H54 (cell line): Measurements from ENCODE around the gene PIM1.
"Not testable (repeated sequence)": the region's sequence is repeated elsewhere in the genome, so short reads cannot be mapped to it uniquely, and the experiment has no call there.

ENCODE experiments used
- DNase-seq: peaks from one replicate; pipeline ENCODE4 v3.0.0; 2011; ENCODE audit warnings: low spot score, mixed read lengths; ENCODE audit not compliant: insufficient read length
- FAIRE-seq: peaks from 3 replicates; lab custom pipeline; 2011; peaks lifted over from hg19 to GRCh38; lab: Jason Lieb, UNC
- POLR2A ChIP-seq: IDR thresholded peaks from 2 replicates; pipeline ENCODE4 v1.6.1; 2011; ENCODE audit warnings: low read depth, mild to moderate bottlenecking, low read length

PIM1 gene

DNA sequence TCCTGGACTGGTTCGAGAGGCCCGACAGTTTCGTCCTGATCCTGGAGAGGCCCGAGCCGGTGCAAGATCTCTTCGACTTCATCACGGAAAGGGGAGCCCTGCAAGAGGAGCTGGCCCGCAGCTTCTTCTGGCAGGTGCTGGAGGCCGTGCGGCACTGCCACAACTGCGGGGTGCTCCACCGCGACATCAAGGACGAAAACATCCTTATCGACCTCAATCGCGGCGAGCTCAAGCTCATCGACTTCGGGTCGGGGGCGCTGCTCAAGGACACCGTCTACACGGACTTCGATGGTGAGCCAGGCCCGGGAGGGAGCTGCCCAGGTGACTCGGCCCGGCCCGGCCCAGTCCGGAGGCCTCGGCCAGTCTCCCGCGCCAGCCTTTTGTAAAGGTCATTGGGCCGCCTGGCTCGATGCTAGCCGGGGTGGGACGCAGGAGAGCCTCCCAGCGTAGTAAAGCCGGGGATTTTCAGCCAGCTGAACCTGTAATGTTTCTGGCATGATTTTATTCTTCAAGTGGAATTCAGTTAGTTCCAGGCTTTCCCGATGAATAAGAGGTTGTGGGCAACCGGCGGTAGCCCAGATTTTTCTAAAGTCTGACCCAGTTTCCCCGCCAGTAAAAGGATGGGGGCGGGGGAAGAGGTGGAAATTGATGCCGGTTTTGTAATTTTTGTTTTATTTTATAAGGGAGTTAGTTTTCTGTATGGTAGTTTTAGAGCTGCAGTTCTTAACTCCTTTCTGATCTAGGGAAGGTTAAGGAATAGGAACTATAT lies 1.4 kb downstream of the PIM1 start:
- DNase-seq (peak; percentile 24), FAIRE-seq (no peak)
- no peak for TF ChIP-seq POLR2A

DNA sequence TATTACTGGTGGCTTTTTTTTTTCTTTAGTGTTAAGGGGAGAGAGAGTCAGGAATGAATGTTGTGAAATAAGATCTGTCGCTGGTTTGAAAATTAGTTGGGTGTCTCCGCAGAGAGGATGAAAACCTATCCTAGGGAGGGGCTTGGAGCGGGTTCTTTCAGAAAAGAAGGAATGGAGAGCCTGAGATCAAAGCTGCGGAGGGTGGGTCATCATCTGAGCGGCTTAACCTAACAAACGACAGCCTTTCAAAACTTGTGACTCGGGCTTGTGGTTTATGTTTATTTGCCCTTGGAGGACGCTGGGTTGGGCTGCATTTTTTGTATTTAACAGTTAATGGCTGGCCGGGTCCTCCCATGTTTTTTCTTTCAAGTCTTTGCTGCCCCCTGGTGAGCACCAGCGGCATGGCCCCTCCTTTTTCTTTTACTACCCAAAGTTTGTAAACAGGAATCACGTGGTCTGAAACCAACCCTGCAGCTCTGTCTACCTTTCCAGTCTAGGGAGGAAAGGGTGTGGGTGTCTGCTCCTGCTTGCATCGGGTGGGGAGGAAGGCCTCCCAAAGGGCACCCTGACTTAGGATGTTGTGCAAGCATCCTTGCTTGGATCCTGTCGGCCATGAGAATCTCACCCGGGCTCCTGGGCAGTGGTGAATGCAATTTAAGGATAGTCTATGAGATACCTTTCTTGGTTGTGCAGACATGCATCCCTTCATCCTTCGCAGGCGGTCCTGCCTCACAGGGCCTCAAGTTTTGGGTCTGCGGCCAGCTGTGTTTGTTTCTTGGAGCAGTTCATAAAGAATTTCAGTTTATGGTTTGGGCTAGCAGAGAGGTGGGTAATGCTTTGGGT lies 2.2 kb downstream of the PIM1 start:
- TF ChIP-seq POLR2A: no peak
- FAIRE-seq: peak; percentile 95
- DNase-seq: peak; percentile 76

DNA sequence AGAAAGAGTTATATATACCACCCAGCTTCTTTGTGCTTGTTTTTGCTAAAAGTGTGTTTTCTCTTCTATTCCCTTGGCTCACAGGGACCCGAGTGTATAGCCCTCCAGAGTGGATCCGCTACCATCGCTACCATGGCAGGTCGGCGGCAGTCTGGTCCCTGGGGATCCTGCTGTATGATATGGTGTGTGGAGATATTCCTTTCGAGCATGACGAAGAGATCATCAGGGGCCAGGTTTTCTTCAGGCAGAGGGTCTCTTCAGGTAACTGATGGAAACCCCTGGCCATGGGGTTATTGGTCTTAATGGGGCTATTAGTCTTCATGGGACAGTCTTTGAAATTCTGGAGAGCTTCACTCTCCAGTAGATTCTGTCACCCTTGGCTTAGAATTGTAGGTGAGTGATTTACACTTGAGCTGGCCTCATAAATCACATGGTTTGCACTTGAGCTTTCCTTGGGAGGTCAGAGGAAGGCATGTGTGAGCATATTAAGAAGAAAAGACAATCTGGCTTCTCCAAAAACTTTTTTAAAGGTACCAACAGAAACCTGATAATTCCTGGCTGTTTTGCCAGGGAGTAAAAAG lies 3.0 kb downstream of the PIM1 start:
- no peak for DNase-seq
- FAIRE-seq: no peak
- no peak for TF ChIP-seq POLR2A

DNA sequence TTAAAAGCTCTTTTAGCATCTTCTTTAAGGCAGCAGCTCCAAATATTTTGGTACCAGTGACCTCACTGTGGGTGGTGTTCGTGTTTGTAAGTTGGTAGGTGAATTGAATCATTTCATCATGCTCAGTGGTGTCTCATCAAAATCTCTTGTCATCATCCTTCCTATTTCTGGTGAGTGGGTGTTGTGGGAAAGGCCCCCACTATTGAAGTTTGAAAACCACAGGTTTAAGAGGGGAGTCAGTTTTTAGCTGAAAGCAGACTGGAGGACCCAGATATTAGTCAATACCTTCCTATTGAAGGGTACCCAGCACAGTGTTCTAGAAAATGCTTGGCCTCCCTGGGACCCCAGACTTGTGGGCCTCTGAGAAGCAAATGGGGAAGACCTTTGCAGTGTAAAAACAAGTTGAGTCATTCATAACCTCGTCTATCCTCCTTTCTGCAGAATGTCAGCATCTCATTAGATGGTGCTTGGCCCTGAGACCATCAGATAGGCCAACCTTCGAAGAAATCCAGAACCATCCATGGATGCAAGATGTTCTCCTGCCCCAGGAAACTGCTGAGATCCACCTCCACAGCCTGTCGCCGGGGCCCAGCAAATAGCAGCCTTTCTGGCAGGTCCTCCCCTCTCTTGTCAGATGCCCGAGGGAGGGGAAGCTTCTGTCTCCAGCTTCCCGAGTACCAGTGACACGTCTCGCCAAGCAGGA lies 3.7 kb downstream of the PIM1 start:
- no peak for FAIRE-seq
- no peak for TF ChIP-seq POLR2A

DNA sequence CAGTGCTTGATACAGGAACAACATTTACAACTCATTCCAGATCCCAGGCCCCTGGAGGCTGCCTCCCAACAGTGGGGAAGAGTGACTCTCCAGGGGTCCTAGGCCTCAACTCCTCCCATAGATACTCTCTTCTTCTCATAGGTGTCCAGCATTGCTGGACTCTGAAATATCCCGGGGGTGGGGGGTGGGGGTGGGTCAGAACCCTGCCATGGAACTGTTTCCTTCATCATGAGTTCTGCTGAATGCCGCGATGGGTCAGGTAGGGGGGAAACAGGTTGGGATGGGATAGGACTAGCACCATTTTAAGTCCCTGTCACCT lies 4.2 kb downstream of the PIM1 start:
- DNase-seq: no peak
- TF ChIP-seq POLR2A: no peak

More for the DNA sequence above, 3.7 kb downstream of the PIM1 start:
- no peak for DNase-seq

DNA sequence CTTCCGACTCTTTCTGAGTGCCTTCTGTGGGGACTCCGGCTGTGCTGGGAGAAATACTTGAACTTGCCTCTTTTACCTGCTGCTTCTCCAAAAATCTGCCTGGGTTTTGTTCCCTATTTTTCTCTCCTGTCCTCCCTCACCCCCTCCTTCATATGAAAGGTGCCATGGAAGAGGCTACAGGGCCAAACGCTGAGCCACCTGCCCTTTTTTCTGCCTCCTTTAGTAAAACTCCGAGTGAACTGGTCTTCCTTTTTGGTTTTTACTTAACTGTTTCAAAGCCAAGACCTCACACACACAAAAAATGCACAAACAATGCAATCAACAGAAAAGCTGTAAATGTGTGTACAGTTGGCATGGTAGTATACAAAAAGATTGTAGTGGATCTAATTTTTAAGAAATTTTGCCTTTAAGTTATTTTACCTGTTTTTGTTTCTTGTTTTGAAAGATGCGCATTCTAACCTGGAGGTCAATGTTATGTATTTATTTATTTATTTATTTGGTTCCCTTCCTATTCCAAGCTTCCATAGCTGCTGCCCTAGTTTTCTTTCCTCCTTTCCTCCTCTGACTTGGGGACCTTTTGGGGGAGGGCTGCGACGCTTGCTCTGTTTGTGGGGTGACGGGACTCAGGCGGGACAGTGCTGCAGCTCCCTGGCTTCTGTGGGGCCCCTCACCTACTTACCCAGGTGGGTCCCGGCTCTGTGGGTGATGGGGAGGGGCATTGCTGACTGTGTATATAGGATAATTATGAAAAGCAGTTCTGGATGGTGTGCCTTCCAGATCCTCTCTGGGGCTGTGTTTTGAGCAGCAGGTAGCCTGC lies 4.8 kb downstream of the PIM1 start:
- DNase-seq (no peak), FAIRE-seq (no peak)
- no peak for TF ChIP-seq POLR2A

More for the DNA sequence above, 4.2 kb downstream of the PIM1 start:
- FAIRE-seq: no peak

DNA sequence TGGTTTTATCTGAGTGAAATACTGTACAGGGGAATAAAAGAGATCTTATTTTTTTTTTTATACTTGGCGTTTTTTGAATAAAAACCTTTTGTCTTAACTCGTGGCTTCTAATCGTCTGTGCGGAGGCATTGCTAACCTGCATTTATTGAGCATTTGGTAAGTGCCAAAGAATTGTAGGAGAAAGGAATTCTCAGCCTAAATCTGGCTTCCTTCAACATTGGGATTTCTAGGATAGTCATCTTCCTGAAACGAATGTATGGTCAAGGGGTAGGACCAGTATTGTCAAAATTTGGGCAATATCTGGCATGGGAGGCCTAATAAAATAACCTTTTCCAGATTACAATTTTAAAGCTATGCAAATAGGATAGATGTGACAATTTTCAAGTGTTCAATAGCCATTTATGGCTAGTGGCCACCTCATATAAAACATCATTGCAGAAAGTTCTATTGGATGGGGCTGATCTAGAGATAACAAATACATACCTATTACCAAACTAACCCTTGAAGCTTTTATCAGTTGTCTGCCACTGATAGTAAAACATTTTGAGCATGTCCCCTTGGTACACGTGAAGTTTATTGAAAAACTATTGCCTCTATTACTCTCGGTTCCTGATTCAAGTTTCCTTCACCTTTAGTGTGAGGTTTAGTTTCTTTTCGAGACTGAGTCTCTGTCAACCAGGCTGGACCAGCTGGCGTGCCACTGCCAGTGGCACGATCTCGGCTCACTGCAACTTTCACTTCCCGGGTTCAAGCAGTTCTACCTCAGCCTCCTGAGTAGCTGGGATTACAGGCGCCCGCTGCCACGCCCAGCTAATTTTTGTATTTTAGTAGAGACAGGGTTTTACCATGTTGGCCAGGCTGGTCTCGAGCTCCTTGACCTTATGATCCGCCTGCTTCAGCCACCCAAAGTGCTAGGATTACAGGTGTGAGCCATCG lies 5.6 kb downstream of the PIM1 start:
- DNase-seq (no peak), FAIRE-seq (no peak)
- no peak for TF ChIP-seq POLR2A

DNA sequence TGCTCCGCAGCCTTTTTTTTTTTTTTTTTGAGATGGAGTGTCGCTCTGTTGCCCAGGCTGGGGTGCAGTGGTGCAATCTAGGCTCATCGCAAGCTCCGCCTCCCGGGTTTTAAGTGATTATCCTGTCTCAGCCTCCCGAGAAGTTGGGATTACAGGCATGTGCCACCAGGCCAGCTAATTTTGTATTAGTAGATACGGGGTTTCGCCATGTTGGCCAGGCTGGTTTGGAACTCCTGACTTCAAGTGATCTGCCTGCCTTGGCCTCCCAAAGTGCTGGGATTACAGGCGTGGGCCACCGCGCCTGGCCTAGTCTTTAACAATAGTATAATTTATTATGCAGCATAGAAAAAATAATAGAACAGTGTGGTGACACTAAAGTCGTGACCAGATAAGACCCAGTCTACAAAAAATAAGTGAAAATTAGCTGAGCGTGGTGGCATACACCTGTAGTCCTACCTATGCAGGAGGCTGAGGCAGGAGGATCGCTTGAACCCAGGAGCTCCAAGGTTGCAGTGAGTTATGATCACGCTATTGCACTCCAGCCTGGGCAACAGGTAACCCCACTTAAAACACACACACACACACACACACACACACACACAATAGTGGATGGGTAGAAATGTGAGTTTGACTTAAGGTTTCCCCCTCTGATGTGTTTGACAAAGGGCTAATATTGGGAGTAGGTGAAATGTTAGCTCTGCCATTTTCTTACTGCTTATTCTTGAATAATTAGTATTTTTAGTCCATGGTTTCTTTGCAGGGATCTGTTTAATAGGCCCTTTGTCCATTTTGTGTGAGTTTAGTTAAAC lies 6.5 kb downstream of the PIM1 start:
- TF ChIP-seq POLR2A: no peak
- FAIRE-seq (no peak), DNase-seq (no peak)

DNA sequence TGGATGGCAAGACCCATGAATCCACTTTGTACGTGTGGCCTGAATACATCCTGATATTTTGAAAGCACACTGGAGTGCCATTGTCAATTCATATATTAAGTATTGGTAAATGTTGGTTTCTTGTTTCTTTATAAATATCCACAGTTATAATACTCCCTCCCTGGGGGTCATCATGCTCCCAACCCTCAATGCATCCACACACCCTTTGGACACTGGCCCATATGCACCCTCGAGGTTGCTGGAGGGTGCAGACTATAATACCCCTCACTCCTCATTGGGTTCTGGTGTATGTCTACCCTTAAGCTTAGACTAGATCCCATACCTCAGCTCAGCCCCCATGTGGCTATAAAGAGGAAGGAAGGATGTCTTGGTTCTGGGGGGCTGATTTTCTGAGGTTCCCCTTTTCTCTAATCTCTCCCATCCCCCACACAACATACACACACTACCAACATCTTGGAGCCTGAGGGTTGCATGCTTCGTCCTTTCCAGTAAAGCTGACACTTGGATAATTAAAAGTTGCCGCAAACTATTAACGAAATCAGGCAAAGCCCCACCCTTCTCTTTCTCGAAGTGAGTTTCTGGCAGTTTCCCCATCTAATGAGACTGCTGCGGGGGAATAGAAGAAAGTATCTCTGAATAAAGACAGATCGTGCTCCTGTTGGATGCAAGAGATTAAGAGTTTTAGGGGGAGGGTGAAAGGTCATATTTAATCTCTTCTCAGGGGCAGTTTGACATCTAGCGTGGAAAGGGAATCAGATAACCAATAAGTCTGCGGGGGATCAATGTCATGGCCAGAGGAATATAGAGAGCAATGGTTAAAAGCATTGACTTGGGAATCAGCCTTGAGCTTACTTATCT lies 7.4 kb downstream of the PIM1 start:
- FAIRE-seq: no peak
- TF ChIP-seq POLR2A: no peak
- DNase-seq: no peak

DNA sequence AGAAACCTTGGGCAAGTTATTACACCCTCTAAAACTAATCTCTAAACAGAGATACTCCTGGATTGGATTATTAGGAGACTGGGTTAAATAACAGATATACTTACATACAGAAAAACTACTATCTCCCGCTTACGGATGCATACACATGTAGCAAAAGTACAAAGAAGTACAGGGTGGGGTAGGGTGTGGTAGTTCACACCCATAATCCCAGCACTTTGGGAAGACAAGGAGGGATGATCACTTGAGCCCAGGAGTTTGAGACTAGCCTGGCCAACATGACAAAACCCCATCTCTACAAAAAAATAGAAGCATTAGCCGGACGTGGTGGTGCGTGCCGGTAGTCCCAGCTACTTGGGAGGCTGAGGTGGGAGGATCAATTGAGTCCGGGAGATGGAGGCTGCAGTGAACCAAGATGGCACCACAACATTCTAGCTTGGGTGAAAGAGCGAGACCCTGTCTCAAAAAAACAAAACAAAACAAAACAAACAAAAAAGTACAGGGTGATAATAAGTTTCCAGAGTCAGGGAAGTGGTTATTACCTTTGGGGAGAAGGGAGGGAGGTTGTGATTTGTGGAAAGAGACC lies 8.1 kb downstream of the PIM1 start:
- FAIRE-seq (no peak), DNase-seq (no peak)
- no peak for TF ChIP-seq POLR2A

DNA sequence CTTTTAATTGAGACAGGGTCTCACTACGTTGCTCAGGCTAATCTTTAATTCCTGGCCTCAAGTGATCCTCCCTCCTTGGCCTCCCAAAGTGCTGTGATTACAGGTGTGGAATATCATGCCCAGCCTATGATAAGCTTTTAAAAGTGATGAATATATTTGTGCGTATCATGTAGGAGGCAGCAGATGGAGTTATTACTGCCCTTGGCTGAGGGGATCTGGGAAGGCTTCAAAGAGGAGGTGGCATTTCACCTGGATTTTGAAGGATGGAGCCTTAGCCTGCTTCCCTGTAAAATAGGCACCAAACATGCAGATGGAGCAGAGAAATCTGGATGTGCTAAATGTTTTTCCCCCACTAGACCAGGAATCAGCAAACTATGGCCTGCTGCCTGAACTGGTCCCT lies 10.1 kb downstream of the PIM1 start:
- DNase-seq (no peak), FAIRE-seq (no peak)
- TF ChIP-seq POLR2A: no peak

DNA sequence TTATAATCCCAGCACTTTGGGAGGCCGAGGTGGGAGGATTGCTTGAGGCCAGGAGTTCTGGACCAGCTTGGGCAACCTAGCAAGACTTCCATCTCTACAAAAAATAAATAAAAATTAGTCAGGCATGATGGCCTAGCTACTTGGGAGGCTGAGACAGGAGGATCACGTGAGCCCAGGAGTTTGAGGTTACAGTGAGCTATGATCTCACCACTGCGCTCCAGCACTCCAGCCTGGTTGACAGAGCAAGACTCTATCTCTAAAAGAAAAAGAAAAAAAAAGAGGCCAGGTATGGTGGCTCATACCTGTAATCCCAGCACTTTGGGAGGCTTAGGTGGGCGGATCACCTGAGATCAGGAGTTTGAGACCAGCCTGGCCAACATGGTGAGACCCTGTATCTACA lies 10.7 kb downstream of the PIM1 start:
- DNase-seq: not testable (repeated sequence)

More for the DNA sequence above, 10.7 kb downstream of the PIM1 start:
- not testable (repeated sequence) for FAIRE-seq
